Gastroesophageal sphincter (tissue), 3 donors: ENCODE data around the gene RANGAP1.

Source experiments
- CTCF ChIP-seq, 4 experiments: fragments of 200-600 bp in 2 of 4; fragments of 450-650 bp in 2 of 4; sonication (generic) in 1 of 4; IDR thresholded peaks; one replicate each; pipeline ENCODE4 v1.5.1; 2017 to 2019; ENCODE audit warnings: antibody characterized with exemption in 4 of 4, mild to moderate bottlenecking in 2 of 4, moderate library complexity in 2 of 4
- EP300 ChIP-seq: sonication (generic); formaldehyde crosslinking; IDR thresholded peaks from one replicate; pipeline ENCODE4 v1.6.1; 2017; ENCODE audit warnings: antibody characterized with exemption, mild to moderate bottlenecking
- POLR2AphosphoS5 ChIP-seq: sonication (generic); formaldehyde crosslinking; IDR thresholded peaks from one replicate; pipeline ENCODE4 v1.6.1; 2017; ENCODE audit warnings: antibody characterized with exemption

- TF ChIP-seq CTCF (IDR thresholded peaks at IDR 0.05) (no peak), POLR2AphosphoS5 (no peak), EP300 (no peak)
Measured at GRCh38 chr22:41260871-41261270, 25.1 kb downstream of the RANGAP1 start.
